Midbrain (tissue), 1 donor: Measurements from ENCODE around the gene HLA-DMA.

Experiments used
- DNase-seq: peaks from one replicate; lab custom pipeline; 2025; lab: John Stamatoyannopoulos, UW

The HLA-DMA gene

DNA sequence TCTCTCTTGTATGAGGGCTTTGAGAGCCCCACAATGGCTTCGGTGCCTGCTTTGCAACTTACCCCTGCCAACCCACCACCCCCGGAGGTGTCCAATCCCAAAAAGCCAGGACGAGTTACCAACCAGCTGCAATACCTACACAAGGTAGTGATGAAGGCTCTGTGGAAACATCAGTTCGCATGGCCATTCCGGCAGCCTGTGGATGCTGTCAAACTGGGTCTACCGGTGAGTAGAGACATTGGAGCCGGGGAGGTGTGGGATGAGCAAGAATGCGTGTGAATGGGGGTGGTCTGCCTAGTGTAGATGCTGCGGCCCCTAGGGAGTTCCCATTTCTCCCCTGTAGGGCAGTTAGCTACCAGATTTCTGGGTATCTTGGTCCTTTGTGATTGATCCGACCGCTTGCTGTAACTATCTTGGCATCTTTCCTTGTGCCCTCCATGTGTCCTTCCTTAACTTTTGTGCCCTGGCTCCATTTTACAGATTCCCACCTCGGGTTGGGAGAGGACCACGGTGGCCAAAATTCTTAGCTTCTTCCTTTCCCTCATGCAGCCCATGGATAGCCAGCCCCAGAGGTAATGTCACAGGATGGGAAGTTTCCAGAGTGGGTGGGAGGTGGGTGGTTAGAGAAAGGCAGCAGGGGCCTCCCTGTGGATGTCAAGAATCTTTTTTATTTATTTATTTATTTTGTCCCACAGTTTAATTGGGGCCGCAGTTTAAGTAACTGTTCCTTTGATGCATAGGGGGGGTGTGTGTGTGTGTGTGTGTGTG is 21.8 kb upstream of the HLA-DMA start:
- DNase-seq: no peak

DNA sequence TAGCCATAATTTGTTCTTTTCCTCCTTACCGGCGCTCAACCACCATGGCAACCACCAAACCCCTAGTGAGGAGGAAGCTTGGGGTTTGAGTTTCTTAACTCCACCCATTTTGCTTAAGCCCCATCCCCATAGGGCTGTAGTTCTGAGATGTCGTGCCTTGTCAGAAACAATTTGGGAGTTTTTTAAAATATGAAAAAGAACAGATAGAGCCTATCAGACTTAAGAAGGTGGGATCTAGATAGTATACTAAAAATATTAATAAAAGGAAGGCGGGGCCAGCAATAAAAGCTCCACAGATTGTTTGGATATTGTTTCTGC is 21.1 kb upstream of the HLA-DMA start:
- no peak for DNase-seq

DNA sequence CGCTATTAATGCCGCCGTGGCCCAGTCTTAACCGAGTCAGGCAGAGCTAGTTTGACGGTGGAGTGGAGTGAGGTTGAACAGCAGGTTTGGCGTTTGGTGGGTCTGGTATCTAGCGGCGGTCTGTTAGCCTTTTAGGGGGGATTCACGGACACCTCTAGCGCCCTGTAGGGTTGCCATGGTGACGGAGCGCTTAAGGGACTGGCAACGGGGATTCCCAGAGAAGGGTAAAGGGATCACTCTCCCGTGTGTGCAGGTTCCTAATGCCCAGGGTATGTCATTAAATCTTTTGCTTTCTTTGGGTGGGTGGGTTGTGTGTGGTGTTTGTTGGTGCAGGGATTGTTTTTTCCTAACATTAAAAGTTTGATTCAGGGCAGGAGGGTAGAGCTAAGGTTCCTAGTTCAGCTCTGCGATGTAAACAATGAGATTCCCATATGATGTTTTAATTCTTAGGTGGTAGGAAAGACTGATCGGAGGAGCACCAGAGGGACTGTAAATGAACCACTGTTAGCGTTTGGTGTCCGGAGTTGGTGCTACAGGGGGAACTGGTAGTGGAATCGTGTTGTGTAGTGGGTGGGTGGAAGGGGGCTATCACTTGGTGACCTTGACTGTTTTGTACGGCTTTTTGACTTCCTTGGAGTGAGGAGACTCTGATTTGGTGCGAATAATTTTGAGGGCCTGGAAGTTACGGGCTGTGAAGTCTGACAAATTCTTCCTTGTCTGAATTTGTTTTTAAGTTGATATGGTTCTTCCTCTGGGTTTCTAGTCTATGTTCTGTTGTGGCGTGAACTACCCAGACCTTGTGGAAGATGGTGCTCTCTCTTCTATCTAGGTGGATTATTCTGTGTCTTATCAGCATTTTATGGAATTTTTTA is 20.5 kb upstream of the HLA-DMA start:
- no peak for DNase-seq

DNA sequence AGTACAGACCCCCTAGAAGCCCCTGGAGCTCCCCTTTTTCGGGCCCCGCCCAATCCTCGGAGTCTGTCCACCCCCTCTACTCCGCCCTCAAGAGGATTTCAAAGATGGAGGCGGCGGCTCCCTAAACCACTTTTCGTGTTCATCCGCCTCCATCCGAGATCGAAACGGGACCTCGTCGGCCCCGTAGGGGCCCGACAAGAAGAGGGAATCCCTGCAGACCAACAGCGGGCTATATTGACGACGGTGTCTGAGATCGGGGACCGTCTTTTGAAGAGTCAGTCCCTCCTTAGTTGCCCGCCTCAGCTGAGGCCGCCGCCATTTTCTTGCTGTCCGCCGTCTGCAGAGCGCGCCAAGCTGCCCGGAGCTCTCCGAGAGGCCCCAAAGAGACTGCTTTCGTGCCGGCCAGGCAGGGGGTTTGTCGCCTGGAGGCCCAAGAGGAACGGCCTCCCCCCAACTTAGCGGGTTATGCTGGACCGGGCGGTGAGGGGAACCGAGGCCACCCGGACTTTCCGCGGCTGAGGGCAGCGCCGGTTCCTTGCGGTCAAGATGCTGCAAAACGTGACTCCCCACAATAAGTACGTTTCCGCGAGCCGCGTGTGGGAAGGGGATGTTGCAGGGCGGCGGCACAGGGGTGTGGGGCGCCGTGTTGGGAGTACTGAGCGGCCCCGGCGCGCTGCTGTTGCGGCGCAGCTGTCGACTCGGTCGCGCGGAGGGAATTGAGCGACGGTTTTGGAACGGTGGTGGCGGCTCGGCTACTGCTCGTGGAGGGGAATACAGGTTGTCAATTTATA is 19.7 kb upstream of the HLA-DMA start:
- DNase-seq: no peak

DNA sequence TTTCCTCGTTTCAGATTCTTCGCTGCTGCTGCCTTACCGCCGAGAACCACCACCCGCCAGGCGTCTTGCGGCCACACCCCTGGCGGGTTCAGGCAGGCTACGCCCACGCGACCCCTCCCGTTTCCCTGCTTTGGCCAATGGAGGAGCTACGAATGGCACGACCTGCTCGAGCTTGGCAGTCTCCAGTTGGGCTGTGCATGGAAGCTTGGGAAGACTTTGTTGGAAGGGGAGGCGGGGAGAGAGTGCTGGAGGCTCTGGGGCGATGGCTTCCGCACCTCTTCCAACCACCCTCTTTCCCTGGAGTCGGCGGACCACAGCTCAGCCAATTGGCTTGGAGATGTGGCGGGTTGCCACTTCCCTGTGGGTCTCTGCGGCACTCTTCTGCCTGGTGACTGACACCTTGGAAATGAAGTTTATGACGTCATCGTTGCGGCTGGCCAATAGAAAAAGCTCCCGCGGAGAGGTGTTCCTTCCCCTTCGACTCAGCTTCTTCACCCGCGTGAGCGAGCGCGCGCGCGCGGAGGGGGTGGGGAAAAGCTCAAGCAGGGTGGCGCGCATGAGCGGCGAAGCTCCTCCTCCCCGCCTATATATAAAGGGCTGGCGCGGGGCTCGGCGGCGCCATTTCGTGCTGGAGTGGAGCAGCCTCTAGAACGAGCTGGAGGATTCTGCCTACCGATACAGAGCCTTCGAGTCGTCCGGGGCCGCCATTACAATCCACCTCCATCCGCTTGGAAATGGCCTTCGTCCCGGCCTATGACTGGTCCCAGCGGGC is 18.9 kb upstream of the HLA-DMA start:
- DNase-seq: peak; percentile 99

DNA sequence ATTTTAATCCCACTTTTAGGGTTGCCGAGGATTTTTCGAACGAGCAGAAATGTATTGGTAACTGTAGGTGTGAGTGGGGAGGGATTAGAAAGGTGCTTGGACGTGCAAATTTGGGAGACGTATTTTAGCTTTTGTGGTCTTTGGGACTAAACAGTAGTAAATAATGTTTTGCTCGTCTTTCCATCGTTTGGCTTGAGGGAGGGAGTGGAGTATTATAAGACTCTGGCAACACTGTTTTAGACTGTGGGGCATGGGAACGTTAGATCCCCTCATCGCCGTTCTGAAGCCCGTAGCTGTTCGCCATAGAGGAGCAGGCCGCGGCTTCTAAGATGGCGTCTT is 18.3 kb upstream of the HLA-DMA start:
- DNase-seq: no peak

DNA sequence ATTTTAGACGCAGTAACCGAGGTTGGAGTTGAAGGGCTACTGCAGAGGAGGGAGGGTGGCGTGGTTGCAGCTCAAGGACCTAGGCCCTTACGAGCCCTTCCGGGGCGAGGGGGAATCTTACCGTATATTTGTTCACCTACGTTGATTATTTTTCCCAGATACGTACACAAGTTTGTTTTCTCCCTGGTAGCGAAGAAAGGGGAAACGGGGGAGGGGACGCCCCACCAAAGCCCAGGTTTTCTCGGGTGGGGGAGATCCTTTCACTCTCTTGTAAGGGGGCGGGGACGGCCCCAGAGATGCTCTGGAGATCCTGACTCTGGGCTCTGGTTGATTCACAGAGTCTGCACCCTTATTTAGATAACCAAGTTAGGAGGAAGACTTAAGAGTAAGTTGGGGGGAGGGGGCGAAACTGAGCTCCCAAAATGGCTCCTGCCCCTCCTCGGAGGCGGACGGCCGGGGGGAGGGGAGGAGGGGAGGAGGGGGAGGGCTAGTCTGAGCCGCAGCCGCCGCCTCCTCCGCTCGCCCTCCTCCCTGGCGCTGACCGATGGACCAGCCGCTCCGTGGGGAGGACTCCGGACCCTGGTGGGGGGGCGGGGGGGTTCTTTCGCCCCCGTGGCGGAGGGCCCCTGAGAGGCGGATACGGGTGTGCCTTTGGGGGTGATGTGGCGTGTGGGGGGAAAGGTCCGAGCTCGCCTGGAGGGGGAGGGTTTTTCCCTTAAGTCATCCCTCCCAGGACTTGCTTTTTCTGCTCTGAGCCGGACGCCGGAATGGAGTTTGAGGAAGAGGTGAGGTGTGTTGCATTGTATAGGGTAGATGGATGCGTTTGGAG is 17.7 kb upstream of the HLA-DMA start:
- DNase-seq: peak; percentile 83

DNA sequence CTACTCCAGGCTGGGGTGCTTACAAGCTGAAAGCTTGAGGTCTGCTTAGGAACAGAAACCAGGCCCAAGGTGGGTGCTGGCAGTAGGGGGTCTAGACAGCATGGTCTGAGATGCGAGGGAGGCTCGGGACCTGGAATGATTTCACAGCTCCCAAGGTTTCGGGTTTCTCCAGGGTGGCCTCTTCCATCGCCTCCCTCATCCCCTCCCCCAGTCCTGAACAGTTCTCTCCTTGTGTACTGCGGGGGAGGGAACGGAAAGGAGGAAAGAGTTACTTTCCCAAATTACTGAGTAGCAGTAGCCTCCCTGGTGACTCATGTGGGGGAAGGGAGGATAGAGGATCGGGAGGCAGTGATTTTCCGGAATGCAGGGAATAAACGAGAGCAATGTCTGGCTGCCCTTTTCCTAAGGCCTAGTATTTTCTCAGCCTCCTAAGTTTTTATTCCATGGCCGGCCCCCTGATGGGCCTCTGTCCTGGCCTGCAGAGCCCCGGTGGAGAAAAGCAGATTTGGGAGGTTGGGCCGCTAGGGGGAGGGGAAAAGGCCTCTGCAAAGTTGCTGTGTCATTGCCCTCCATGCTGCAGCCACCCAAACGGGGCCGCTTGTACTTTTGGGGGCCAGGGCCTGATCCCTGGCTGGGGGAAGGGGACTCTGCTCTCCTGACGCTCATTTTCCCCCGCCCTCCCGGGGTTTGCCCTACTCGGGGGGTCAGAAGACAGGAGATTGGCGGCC is 17.0 kb upstream of the HLA-DMA start:
- peak; percentile 74 for DNase-seq

DNA sequence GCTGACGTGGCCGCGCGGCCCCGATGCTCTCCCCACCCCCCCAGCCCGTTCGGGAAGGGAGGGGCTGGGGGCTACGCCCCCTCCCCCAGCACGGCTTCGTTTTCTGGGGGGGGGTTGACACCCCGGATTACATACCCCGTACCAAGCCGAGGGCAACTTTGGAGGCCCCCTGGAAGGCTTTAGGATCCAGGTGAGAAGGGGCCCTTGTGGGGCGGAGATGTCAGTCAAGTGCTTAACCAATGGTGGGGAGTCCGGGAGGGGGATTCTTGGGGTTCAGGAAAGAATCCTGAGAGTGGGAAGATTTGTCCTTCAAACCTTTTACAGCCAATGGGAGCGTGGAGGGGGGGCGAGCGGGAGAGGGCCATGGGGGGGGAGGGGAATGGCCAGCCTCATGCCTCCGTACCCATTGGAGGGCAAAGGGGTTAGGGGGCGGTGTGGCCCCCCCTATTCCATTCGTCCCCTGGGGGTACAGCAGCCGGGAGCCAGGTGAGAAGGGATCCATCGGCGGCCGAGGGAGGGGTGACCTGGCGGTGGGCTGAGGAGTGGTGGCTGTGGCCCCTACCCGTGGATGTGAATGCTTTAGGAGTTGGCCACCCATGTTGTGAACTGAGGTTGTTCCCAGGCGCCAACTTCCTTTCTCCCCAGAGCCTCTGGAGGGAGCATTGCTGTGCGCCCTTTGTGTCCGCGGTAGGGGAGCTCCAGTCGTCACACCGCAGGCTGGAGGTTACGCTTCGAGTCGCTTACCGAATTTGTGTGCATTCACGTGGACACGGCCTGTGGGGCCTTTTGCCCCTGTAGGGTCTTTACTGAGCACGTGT is 16.2 kb upstream of the HLA-DMA start:
- DNase-seq: peak; percentile 87

DNA sequence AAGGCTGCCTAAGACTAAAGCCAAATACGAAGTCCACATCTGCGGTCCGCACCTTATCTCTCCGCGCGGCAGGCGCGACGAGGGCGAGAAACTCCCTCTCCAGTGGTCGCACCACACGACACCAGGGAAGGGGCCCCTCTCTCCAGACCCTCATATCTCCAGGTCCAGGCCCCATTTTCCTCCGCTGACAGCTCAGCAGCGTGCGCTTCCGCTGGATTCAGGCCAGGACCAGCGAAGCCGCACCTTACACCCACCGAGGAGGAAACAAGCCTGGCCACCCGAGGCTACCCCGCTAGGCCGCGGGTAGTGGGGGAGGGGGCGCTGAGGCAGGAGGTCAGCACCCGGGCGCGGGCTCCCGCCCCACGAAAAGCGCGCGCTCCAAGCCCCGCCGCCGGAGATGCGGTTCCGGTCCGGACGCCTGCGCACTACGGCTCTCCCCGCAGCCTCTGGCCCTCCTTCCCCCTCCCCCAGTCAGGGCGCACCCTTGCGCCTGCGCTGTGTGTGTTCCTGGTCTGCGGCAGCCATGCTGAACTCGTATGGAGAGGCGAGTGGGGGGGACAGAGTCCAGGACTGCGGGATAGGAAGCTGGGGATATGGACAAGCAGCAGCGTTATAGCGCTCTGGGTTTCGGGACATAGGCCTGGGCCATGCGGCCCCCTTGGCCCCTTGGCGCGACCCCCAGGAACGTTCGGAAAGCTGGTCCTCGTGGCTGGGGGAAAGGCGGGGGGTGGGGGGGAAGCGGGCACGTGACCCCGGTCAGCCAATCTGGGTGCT is 15.4 kb upstream of the HLA-DMA start, which contains the start of gene BRD2:
TSS of gene BRD2 (plus strand) at position 502 of the 774 bp plus-strand sequence. CDS start 4,305 bp downstream, outside the sequence.
- peak; percentile 97 for DNase-seq

DNA sequence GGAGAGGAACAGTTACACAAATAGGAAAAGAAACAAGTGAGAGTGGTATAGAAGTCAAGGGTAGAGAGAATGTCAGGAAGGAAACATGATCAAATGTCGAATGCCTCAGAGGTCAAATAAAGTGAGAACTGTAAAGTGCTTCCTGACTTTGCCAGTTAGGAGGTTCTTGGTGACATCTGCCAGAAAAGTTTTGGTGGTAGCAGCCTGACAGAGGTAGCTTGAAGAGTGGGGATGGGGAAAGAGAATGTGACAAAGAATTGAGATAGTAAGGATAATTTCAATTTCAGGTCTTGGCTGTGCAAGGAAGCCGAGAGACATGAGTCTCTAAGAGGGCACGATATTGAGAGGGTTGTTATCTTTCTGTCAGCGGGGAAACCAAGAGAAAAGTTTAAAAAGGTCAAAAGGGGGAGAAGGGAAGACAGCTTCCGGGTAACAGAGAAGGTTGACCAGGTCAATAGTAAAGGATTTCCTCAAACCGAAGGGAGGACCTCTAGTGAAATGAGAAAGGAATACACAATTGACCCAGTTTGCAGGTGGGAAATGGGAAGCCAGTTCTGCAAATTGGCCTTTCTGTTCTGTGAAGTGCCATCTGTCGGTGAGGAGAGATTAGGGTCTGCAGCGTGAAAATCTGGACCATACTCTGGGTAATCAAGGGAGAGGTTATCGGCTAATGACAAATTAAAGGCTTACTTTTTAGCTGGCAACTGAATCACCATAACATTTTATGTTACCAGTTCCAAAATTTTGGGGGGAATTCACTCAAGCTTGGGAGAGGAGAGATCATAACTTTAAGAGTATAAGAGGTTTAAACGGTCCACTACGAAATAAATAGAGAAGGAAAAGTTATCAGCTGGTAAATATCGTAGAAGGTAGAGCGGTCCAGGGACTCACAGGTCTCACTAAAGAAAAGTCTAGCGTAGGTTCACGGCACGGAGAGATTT is 14.5 kb upstream of the HLA-DMA start:
- peak; percentile 69 for DNase-seq

DNA sequence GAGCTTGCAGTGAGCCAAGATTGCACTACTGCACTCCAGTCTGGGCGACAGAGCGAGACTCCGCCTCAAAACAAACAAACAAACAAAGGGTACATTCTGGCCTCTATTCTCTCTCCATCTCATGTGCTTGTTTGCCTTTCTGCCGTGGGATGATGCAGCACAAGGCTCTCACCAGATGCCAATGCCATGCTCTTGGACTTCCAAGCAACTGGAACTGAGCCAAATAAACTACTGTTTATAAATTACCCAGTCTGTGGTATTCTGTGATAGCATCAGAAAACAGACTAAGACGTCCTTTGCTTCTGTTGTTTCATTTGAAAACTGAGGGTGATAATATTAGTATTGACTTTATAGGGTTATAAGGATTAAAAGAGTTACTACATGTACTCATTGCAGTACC is 11.9 kb upstream of the HLA-DMA start:
- DNase-seq: no peak

DNA sequence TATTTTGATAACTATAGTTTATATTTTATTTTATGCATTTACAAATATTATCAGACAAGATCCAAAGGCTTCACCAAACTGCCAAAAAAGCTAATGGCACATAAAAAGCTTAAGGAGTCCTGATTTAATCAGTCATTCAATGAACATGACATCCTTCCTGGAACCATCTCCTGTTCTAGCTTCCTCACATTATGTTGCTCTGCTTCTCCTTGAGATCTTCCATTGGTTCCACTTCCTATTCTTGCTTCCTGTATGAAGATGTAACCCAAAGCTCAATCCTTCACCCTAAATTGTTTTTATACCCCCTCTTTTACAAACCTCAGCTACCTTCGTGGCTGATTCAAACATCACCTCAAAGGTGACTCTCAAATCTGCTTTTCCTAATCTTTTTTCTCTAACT is 11.0 kb upstream of the HLA-DMA start:
- no peak for DNase-seq

DNA sequence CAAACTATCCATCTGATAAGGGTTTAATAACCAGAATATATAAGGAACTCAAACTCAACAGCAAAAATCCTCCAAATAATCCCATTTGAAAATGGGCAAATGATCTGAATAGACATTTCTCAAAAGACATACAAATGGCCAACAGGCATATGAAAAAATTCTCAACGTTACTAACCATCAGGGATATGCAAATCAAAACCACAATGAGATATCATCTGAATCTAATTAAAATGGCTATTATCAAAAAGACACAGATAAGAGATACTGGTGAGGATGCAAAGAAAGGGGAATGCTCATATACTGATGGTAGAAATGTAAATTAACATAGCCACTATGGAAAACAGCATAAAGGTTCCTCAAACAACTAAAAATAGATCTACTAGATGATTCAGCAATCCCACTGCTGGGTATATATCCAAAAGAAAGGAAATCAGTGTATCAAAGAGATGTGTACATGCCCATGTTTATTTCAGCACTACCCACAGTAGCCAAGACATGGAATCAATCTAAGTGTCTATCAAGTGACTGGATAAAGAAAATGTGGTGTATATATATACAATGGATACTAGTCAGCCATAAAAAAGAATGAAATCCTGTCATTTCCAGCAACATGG is 9.4 kb upstream of the HLA-DMA start:
- DNase-seq: no peak

DNA sequence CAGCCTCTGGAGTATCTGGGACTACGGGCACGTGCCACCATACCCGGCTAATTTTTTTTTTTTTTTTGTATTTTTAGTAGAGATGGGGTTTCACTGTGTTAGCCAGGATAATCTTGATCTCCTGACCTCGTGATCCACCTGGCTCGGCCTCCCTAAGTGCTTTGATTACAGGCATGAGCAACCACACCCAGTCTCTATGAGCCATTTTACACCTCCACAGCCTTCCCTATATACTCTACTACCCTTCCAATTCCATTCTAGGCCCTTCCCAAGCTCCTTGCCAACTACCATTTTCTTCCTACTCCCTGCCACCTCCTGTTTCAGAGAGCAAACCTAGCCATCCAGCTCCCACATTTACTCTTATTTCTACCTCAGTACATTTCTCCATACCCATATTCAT is 7.7 kb upstream of the HLA-DMA start:
- no peak for DNase-seq

DNA sequence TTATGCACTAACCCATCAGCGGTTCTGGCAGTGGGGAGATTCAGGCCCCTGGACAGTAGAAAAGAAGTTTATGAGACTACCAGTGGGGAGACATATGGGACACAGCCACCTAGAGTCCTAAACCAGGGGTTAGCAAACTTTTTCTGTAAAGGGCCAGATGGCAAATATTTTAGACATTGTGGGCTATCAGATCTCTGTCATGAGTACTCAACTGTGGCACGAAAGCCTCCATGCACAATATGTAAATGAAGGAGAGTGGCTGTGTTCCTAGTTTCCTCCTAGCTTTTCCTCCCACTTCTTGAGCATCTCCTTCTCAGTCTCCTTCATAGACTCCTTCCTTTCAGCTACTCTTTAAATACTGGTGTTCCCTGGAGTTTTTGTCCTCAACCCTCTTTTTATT is 3.3 kb upstream of the HLA-DMA start:
- no peak for DNase-seq
